ENCODE measurements around the gene IGSF22.

GRCh38 chr11:18731441-18731840 lies 5.5 kb upstream of the IGSF22 start:
- TF ChIP-seq REST (IDR thresholded peaks at IDR 0.05; ENCODE audit: insufficient read depth in 1 of 2, low read depth in 2 of 2, low read length in 2 of 2) (no peak), SIN3A (IDR thresholded peaks at IDR 0.05; ENCODE audit: borderline replicate concordance, insufficient read depth, low read length) (no peak), TAF1 (IDR thresholded peaks at IDR 0.05; ENCODE audit: borderline replicate concordance, insufficient read depth, low read length) (no peak), POLR2AphosphoS5 (IDR thresholded peaks at IDR 0.05; ENCODE audit: low read depth, low read length) (no peak), FOXP2 (optimal IDR thresholded peaks at IDR 0.05; ENCODE audit: borderline replicate concordance, extremely low read depth, extremely low read length, insufficient read depth) (no peak)
